ENCODE results near the gene CTR9. TPM values are rescaled to one million over a fixed set of nuclear protein-coding genes. Genes with fewer than 3 reads are reported as not detected.

The CTR9 gene
- 10.1 and 13.0 TPM in 2 replicates for polyA plus RNA-seq (2012; rRNA removed)
- 16.1 and 18.8 TPM in 2 replicates for polyA plus RNA-seq (2012; cell fraction: cytosol; rRNA removed)
- 10.4 and 16.2 TPM in 2 replicates for polyA plus RNA-seq (2012; cell fraction: nucleus; rRNA removed)

- peaks cover 35% of the 10 kb centered on the region for H3K79me2 ChIP-seq (ENCODE audit: insufficient read depth)
- peaks cover 11% of the 10 kb centered on the region for H3F3A ChIP-seq (replicated peaks; ENCODE audit: insufficient read depth)
- peaks cover 0 to 10% of the 10 kb centered on the region in 2 experiments; a peak in 2 of 4 replicates for H3K4me1 ChIP-seq (ENCODE audit: control insufficient read depth in 1 of 2, insufficient read depth in 2 of 2, low read depth in 1 of 2, low read length in 1 of 2)
- peaks cover 31 to 34% of the 10 kb centered on the region in 2 experiments for H3K36me3 ChIP-seq (replicated peaks in 1 of 2; ENCODE audit: control insufficient read depth in 1 of 2, insufficient read depth in 2 of 2, low read length in 1 of 2)
- H3K4me2 ChIP-seq: peak within 1 kb of the TSS; percentile 89
- peak within 1 kb of the TSS; percentile 83 for H3K9ac ChIP-seq
- no peaks in the 10 kb centered on the region for H3K27me3 ChIP-seq (ENCODE audit: insufficient read depth)
- peak within 1 kb of the TSS; percentile 94 to 99 for H3K27ac ChIP-seq (ENCODE audit: low read depth in 2 of 2, low read length in 1 of 2)
- no peaks in the 10 kb centered on the region for H3K9me2 ChIP-seq
- peak; percentile 89 for DNase-seq
- CTCF ChIA-PET: interaction anchor here (0.8 to 1.9 kb wide), 4 partner anchors 9 to 34 kb away, joined by 3 to 12 read pairs (median 4); no protein-coding TSS in a partner anchor
- H3K4me3 ChIP-seq (ENCODE audit: low read depth in 2 of 2, low read length in 1 of 2): peak within 1 kb of the TSS; percentile 76 to 98
- H4K20me1 ChIP-seq (ENCODE audit: insufficient read depth): 0 out of 2 replicates have a peak, but pooled peaks cover 6% of the 10 kb centered on the region
- WGBS (ENCODE audit: low lambda C conversion rate): 0% methylated on average over 10 of the region's 67 CpGs
- H3K9me3 ChIP-seq: no peaks in the 10 kb centered on the region
- H2AFZ ChIP-seq (ENCODE audit: low read depth): peak within 1 kb of the TSS; percentile 89
- POLR2A ChIA-PET: interaction anchor here (0.6 to 1.4 kb wide), 11 partner anchors 9 to 358 kb away, joined by 3 to 18 read pairs (median 4); partner anchors contain the start of genes EIF4G2 and RNF141
- peak; percentile 72; the same call in 1 of the 2 replicates for TF ChIP-seq FOXJ3 (CRISPR knock-in tag; IDR thresholded peaks at IDR 0.05)
- peak; percentile 29; the same call in 1 of the 2 replicates for TF ChIP-seq CTCF (IDR thresholded peaks at IDR 0.05)
- peak; percentile 70; the same call in 1 of the 2 replicates for TF ChIP-seq MXI1 (IDR thresholded peaks at IDR 0.05; ENCODE audit: low read depth, low read length)
- no peak for TF ChIP-seq RXRA (IDR thresholded peaks at IDR 0.05; ENCODE audit: borderline replicate concordance, low read depth)
- no peak for TF ChIP-seq FOSL2 (IDR thresholded peaks at IDR 0.05; ENCODE audit: borderline replicate concordance, low read depth)
- no peak for TF ChIP-seq NRF1 (IDR thresholded peaks at IDR 0.05; ENCODE audit: low read depth, low read length)
- TF ChIP-seq ZBTB33 (IDR thresholded peaks at IDR 0.05; ENCODE audit: borderline replicate concordance, low read depth): 0 out of 2 replicates have a peak, but pooled peaks have one; percentile 31
- peak in 1 of 2 experiments; percentile 30; a peak in 1 of 4 replicates for TF ChIP-seq EP300 (IDR thresholded peaks at IDR 0.05; ENCODE audit: borderline replicate concordance in 1 of 2, low read depth in 1 of 2, low read length in 1 of 2)
- TF ChIP-seq YY1 (IDR thresholded peaks at IDR 0.05; ENCODE audit: low read depth): peak; percentile 77
- no peak for TF ChIP-seq MEF2A (IDR thresholded peaks at IDR 0.05; ENCODE audit: borderline replicate concordance, low read depth)
- peak; percentile 91 for TF ChIP-seq POLR2AphosphoS5 (IDR thresholded peaks at IDR 0.05; ENCODE audit: low read depth, low read length)
- TF ChIP-seq FOXM1 (IDR thresholded peaks at IDR 0.05; ENCODE audit: low read depth): no peak
- TF ChIP-seq TAF1 (IDR thresholded peaks at IDR 0.05; ENCODE audit: borderline replicate concordance, low read depth, low read length): peak; percentile 86
- TF ChIP-seq ELF1 (IDR thresholded peaks at IDR 0.05): peak; percentile 81
- no peak for TF ChIP-seq TEAD4 (IDR thresholded peaks at IDR 0.05; ENCODE audit: borderline replicate concordance, insufficient read depth)
- peak; percentile 47 for TF ChIP-seq RAD21 (IDR thresholded peaks at IDR 0.05; ENCODE audit: low read length)
- TF ChIP-seq USF2 (IDR thresholded peaks at IDR 0.05; ENCODE audit: borderline replicate concordance, low read depth, low read length): no peak
- no peak; the same call in 1 of the 2 replicates for TF ChIP-seq SMC3 (IDR thresholded peaks at IDR 0.05; ENCODE audit: low read depth, low read length)
- TF ChIP-seq CHD2 (IDR thresholded peaks at IDR 0.05; ENCODE audit: low read length, partially characterized antibody): peak; percentile 84
- TF ChIP-seq PBX3 (IDR thresholded peaks at IDR 0.05): peak; percentile 70
- TF ChIP-seq NFIC (IDR thresholded peaks at IDR 0.05; ENCODE audit: borderline replicate concordance): no peak
- no peak; the same call in 1 of the 2 replicates for TF ChIP-seq JUND (IDR thresholded peaks at IDR 0.05)
- peak; percentile 90; the same call in 1 of the 2 replicates for TF ChIP-seq SIN3A (IDR thresholded peaks at IDR 0.05; ENCODE audit: borderline replicate concordance, low read depth, low read length)
- TF ChIP-seq RFX5 (IDR thresholded peaks at IDR 0.05; ENCODE audit: low read length): peak; percentile 72
- no peak for TF ChIP-seq EZH2phosphoT487 (IDR thresholded peaks at IDR 0.05; ENCODE audit: borderline replicate concordance, low read depth)
- peak; percentile 97 for TF ChIP-seq MAX (IDR thresholded peaks at IDR 0.05; ENCODE audit: low read depth)
- TF ChIP-seq GATA2 (CRISPR knock-in tag; IDR thresholded peaks at IDR 0.05): no peak
Observed at GRCh38 chr11:10750838-10751580, at the start of gene CTR9. Gene CTR9, plus strand, starts transcription at chr11:10751246. Its CDS starts 167 bp downstream, at chr11:10751413.

Measured in SK-N-SH (cell line).